K562 (cell line): ENCODE results near the gene CRIP3. TPM values are rescaled to one million over a fixed set of nuclear protein-coding genes. Genes with fewer than 3 reads are reported as not detected.

Experiments used
- CCNT2 ChIP-seq: IDR thresholded peaks from 2 replicates; pipeline ENCODE4 v1.6.1; 2011; ENCODE audit warnings: borderline replicate concordance, low read depth, mild to moderate bottlenecking, moderate library complexity, mixed read lengths, low read length; ENCODE audit not compliant: insufficient read length; ENCODE audit errors: extremely low read depth
- CHD1 ChIP-seq: fragments of 200-600 bp; sonication (generic); IDR thresholded peaks from one replicate; pipeline ENCODE4 v1.6.1; 2012; ENCODE audit warnings: mild to moderate bottlenecking, moderate library complexity, low read length, inconsistent platforms
- CREB3L1 ChIP-seq: fragments of 450-650 bp; IDR thresholded peaks from 2 replicates; pipeline ENCODE4 v1.6.1; 2014; ENCODE audit warnings: low read depth, mild to moderate bottlenecking, moderate library complexity, borderline replicate concordance
- E2F6 ChIP-seq, 2 experiments: IDR thresholded peaks; 2 replicates each; pipeline ENCODE4 v1.6.1; 2011; ENCODE audit warnings: borderline replicate concordance in 1 of 2, control low read depth in 1 of 2, low read depth in 1 of 2, low read length in 1 of 2, mild to moderate bottlenecking in 1 of 2, mixed read lengths in 1 of 2, moderate library complexity in 1 of 2; ENCODE audit not compliant: insufficient read depth in 1 of 2, insufficient read length in 1 of 2, poor library complexity in 1 of 2, severe bottlenecking in 1 of 2; ENCODE audit errors: extremely low read depth in 1 of 2
- HLTF ChIP-seq: fragments of 450-650 bp; IDR thresholded peaks from 2 replicates; pipeline ENCODE4 v1.6.1; 2016
- JUN ChIP-seq, 2 experiments: sonication (generic) in 1 of 2; formaldehyde crosslinking in 1 of 2; IDR thresholded peaks; 2 replicates each; pipeline versions ENCODE4 v1.6.1 to v1.8.0; 2012 to 2022; ENCODE audit warnings: borderline replicate concordance in 2 of 2, mild to moderate bottlenecking in 2 of 2, improper control_type of control experiment in 1 of 2, low read depth in 1 of 2, low read length in 1 of 2, missing genetic modification reagents in 1 of 2
- NKRF ChIP-seq: fragments of 450-650 bp; IDR thresholded peaks from 2 replicates; pipeline ENCODE4 v1.6.1; 2016; ENCODE audit warnings: borderline replicate concordance
- PBX2 ChIP-seq, 2 experiments: IDR thresholded peaks in 1 of 2; conservative IDR thresholded peaks in 1 of 2; 2 replicates each; pipeline ENCODE4 v1.6.1; 2016; ENCODE audit warnings: low read depth in 2 of 2, mild to moderate bottlenecking in 1 of 2, missing compliant biosample characterization in 1 of 2, missing genetic modification characterization in 1 of 2, moderate library complexity in 1 of 2
- PHF20 ChIP-seq: fragments of 450-650 bp; IDR thresholded peaks from 2 replicates; pipeline ENCODE4 v1.6.1; 2018; ENCODE audit not compliant: partially characterized antibody
- POLR3G ChIP-seq: IDR thresholded peaks from 2 replicates; pipeline ENCODE4 v1.6.1; 2011; ENCODE audit not compliant: insufficient read length, insufficient replicate concordance; ENCODE audit errors: extremely low read depth
- RAD51 ChIP-seq: fragments of 450-650 bp; IDR thresholded peaks from 2 replicates; pipeline ENCODE4 v1.7.1; 2016; ENCODE audit warnings: low read depth, mild to moderate bottlenecking, borderline replicate concordance
- RNF2 ChIP-seq: sonication (generic); IDR thresholded peaks from 2 replicates; pipeline ENCODE4 v1.6.1; 2016
- SMARCE1 ChIP-seq: fragments of 450-650 bp; IDR thresholded peaks from 2 replicates; pipeline ENCODE4 v1.7.1; 2016; ENCODE audit warnings: mild to moderate bottlenecking
- SOX6 ChIP-seq: fragments of 450-650 bp; IDR thresholded peaks from 2 replicates; pipeline ENCODE4 v1.6.1; 2014; ENCODE audit warnings: mild to moderate bottlenecking
- ZNF23 ChIP-seq: fragments of 250-450 bp; sonication (Bioruptor Pico); IDR thresholded peaks from 2 replicates; pipeline ENCODE4 v1.4.0; 2020; ENCODE audit warnings: mild to moderate bottlenecking
- ZNF395 ChIP-seq: fragments of 200-800 bp; sonication (Bioruptor generic); IDR thresholded peaks from 2 replicates; pipeline ENCODE4 v1.6.1; 2017; ENCODE audit warnings: missing genetic modification characterization, missing compliant biosample characterization
- polyA plus RNA-seq, 8 experiments: library from polyadenylated mRNA; depleted of rRNA in 4 of 8; stranded (reverse) in 5 of 8; unstranded in 3 of 8; fragments of >200 nt; fragmentation: Nextera tagmentation in 2 of 8; fragmentation: Illumina TruSeq in 1 of 8; extraction: Ambion mirVana in 2 of 8; extraction: Trizol in 1 of 8; gene quantifications; 2 replicates each; pipeline versions ENCODE4 v1.2.1 to v1.2.3, GENCODE V29; 2011 to 2014; ENCODE audit warnings: inconsistent platforms in 1 of 8, missing spikeins in 1 of 8
- total RNA-seq, 7 experiments: library from RNA; depleted of rRNA in 6 of 7; stranded (reverse); fragments of >200 nt in 6 of 7; fragmentation: Illumina TruSeq in 2 of 7; extraction: Trizol in 2 of 7; gene quantifications; 2 replicates each; pipeline versions ENCODE4 v1.2.1 to v1.2.3, GENCODE V29; 2011 to 2021; ENCODE audit warnings: low replicate concordance in 1 of 7

CRIP3 gene
- total and polyA plus RNA-seq, 9 of the 15 experiments (the other 6 are each of a cell fraction or from before 2014, with no cell fraction given): 0.36 to 2.1 (median 0.87) TPM

- TF ChIP-seq RAD51 (peak; percentile 54; the same call in 1 of the 2 replicates), CCNT2 (peak; percentile 22), PHF20 (no peak), POLR3G (no peak), JUN (IDR thresholded peaks at IDR 0.05; ENCODE audit: borderline replicate concordance, low read depth, low read length) (no peak), JUN (CRISPR knock-in tag; IDR thresholded peaks at IDR 0.05; ENCODE audit: borderline replicate concordance) (no peak), CHD1 (no peak), CREB3L1 (peak; percentile 67; the same call in 1 of the 2 replicates), SOX6 (peak; percentile 64), ZNF395 (CRISPR knock-in tag) (peak; percentile 33; the same call in 1 of the 2 replicates), SMARCE1 (peak; percentile 50; the same call in 1 of the 2 replicates), ZNF23 (CRISPR knock-in tag) (0 out of 2 replicates have a peak, but pooled peaks have one; percentile 7), HLTF (0 out of 2 replicates have a peak, but pooled peaks have one; percentile 8), E2F6 (IDR thresholded peaks at IDR 0.05; ENCODE audit: borderline replicate concordance in 1 of 2, extremely low read depth in 1 of 2, insufficient read depth in 1 of 2, insufficient read length in 1 of 2, low read depth in 1 of 2, low read length in 1 of 2, poor library complexity in 1 of 2, severe bottlenecking in 1 of 2) (peak; percentile 78 to 90), NKRF (peak; percentile 57; the same call in 1 of the 2 replicates), RNF2 (peak; percentile 72; the same call in 1 of the 2 replicates), PBX2 (CRISPR knock-in tag; IDR thresholded peaks at IDR 0.05; ENCODE audit: low read depth) (no peak), PBX2 (tag; conservative IDR thresholded peaks at IDR 0.05; ENCODE audit: low read depth) (0 out of 2 replicates have a peak, but pooled peaks have one; percentile 26)
These were observed 40.8 kb downstream of the CRIP3 start (continued) for GRCh38 chr6:43267619-43268354.
